GM21515 (cell line): Measurements from ENCODE around the gene CEP85L.
A peak's percentile ranks its signal among the peaks of the same experiment; 100 is the strongest.

ENCODE experiments used
- ATAC-seq: cut with Tn5 transposase; IDR thresholded peaks from one replicate; pipeline ENCODE4 v1.9.1; 2021; ENCODE audit not compliant: unreplicated experiment

CEP85L gene

GRCh38 chr6:118661831-118662230, 10.4 kb upstream of the CEP85L start:
- ATAC-seq = no peak

GRCh38 chr6:118660218-118660569, 8.8 kb upstream of the CEP85L start:
- ATAC-seq = no peak

- ATAC-seq = no peak
Observed at GRCh38 chr6:118659513-118660217, 8.3 kb upstream of the CEP85L start.

- ATAC-seq = no peak
Observed at GRCh38 chr6:118656847-118657451, 5.6 kb upstream of the CEP85L start.

- no peak for ATAC-seq
Observed at GRCh38 chr6:118652051-118652615, 742 bp upstream of the CEP85L start.

- peak; percentile 49 for ATAC-seq
Observed at GRCh38 chr6:118650582-118651281, 659 bp downstream of the CEP85L start.

- ATAC-seq = no peak
Observed at GRCh38 chr6:118649918-118650581, 1.3 kb downstream of the CEP85L start.

- ATAC-seq = no peak
Observed at GRCh38 chr6:118648866-118649554, 2.4 kb downstream of the CEP85L start.

GRCh38 chr6:118646977-118647376, 4.4 kb downstream of the CEP85L start:
- ATAC-seq = no peak

- no peak for ATAC-seq
Observed at GRCh38 chr6:118645395-118645794, 6.0 kb downstream of the CEP85L start.

GRCh38 chr6:118644007-118644406, 7.4 kb downstream of the CEP85L start:
- no peak for ATAC-seq

- ATAC-seq = no peak
Observed at GRCh38 chr6:118641042-118641441, 10.3 kb downstream of the CEP85L start.

- peak; percentile 84 for ATAC-seq
Observed at GRCh38 chr6:118639054-118639964, 12.1 kb downstream of the CEP85L start.

- no peak for ATAC-seq
Observed at GRCh38 chr6:118638288-118638687, 13.1 kb downstream of the CEP85L start.

- ATAC-seq = no peak
Observed at GRCh38 chr6:118635909-118636735, 15.3 kb downstream of the CEP85L start.

GRCh38 chr6:118632359-118632758, 19.0 kb downstream of the CEP85L start:
- no peak for ATAC-seq

GRCh38 chr6:118630923-118631322, 20.5 kb downstream of the CEP85L start:
- ATAC-seq = no peak

- no peak for ATAC-seq
Observed at GRCh38 chr6:118630067-118630466, 21.3 kb downstream of the CEP85L start.

GRCh38 chr6:118627724-118628123, 23.7 kb downstream of the CEP85L start:
- no peak for ATAC-seq
